ENCODE results near the gene CD22.

DNA sequence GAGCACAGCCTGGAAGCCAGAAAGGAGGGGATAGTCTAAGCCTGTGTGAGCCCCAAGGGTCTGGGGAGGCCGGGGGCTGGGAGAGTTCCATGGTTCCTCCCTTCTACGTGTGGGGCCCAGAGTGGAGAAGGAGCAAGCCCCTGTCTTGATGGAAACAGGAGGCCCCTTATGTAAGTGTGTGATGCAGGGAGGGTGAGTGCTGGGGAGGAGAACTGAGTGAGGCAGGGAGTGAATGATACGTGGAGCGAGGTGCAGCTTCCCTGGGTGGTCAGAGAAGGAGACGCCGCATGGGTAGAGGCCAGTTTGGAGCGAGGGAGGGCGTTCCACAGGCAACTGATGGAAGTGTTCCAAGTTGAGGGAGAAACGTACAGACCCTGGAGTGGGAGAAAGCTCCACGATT, 21.1 kb upstream of the CD22 start:
- TF ChIP-seq, protein P1, sequence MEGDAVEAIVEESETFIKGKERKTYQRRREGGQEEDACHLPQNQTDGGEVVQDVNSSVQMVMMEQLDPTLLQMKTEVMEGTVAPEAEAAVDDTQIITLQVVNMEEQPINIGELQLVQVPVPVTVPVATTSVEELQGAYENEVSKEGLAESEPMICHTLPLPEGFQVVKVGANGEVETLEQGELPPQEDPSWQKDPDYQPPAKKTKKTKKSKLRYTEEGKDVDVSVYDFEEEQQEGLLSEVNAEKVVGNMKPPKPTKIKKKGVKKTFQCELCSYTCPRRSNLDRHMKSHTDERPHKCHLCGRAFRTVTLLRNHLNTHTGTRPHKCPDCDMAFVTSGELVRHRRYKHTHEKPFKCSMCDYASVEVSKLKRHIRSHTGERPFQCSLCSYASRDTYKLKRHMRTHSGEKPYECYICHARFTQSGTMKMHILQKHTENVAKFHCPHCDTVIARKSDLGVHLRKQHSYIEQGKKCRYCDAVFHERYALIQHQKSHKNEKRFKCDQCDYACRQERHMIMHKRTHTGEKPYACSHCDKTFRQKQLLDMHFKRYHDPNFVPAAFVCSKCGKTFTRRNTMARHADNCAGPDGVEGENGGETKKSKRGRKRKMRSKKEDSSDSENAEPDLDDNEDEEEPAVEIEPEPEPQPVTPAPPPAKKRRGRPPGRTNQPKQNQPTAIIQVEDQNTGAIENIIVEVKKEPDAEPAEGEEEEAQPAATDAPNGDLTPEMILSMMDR (IDR thresholded peaks at IDR 0.05): no peak
- no peak for TF ChIP-seq EP300 (IDR thresholded peaks at IDR 0.05)

Measured in sigmoid colon (tissue), 4 donors.